ENCODE measurements around the gene CFHR4.
"Not testable (repeated sequence)": the region's sequence is repeated elsewhere in the genome, so short reads cannot be mapped to it uniquely, and the experiment has no call there.

Gene CFHR4

GRCh38 chr1:196887515-196888239 lies at the start of gene CFHR4:
Gene CFHR4 (plus strand): TSS chr1:196888052. CDS start chr1:196888151, 99 bp downstream.
- peak; percentile 3 for DNase-seq (ENCODE audit: low read depth)

GRCh38 chr1:196849613-196850492 lies 38.0 kb upstream of the CFHR4 start:
- not testable (repeated sequence) for DNase-seq (ENCODE audit: low read depth)

GRCh38 chr1:196856053-196856452 lies 31.8 kb upstream of the CFHR4 start:
- no peak for DNase-seq (ENCODE audit: low read depth)

GRCh38 chr1:196857188-196857587 lies 30.7 kb upstream of the CFHR4 start:
- DNase-seq (ENCODE audit: low read depth): no peak

DNA sequence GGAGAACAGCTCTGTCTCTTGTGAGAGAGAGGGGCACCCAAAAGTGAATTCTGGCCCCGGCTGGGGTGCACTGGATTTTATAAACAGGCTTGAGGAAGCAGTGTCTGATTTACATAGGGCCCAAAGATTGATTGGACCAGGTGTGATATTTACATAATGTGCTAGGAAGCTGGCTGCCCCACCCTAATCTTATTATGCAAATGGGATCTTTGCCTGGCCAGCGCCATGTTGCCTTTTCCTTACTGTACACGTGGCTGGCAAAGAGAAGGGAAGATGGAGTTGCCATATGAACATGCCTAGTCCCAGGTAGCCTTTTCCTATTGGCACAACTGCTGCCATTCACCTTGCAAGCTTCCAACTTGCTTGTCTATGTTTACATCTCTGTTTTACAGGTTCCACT lies 29.0 kb upstream of the CFHR4 start:
- DNase-seq (ENCODE audit: low read depth): no peak

DNA sequence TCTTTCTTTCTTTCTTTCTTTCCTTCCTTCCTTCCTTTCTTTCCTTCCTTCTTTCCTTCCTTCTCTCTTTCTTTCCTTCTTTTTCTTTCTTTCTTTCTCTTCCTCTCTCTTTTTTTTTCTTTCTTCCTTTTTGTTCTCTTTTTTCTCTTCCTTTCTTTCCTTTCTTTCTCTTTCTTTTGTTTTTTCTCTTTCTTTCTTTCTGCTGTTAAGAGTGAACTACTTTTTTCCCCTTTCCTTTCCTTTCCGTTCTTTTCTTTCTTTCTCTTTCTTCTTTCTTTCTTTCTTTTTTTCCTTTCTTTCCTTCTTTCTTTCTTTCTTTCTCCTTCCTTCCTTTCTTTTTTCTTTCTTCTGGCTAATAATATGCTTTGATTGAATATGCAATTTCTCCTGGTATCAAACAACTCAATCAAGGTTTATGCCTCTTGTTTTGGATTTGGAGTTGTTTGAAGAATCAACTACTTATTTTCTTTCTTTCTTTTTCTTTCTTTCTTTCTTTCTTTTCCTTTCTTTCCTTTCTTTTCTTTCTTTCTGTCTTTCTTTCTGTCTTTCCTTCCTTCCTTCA lies 27.4 kb upstream of the CFHR4 start:
- no peak for DNase-seq (ENCODE audit: low read depth)

DNA sequence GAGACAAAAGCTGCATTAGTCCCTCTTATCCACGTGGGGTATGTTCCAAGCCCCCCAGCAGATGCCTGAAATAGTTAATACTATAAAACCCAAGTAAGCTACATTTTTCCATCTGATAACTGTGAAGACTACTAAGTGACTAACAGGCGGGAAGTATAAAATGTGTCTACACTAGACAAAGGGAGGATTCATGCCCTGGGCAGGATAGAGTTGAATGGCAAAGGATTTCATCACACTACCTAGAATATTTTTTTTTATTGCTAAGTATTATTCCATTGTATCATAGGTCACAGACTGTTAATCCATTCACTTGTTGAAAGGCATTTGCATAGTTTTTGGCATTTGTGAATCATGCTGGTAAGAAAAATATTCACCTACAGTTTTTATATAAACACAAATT lies 26.4 kb upstream of the CFHR4 start:
- no peak for DNase-seq (ENCODE audit: low read depth)

DNA sequence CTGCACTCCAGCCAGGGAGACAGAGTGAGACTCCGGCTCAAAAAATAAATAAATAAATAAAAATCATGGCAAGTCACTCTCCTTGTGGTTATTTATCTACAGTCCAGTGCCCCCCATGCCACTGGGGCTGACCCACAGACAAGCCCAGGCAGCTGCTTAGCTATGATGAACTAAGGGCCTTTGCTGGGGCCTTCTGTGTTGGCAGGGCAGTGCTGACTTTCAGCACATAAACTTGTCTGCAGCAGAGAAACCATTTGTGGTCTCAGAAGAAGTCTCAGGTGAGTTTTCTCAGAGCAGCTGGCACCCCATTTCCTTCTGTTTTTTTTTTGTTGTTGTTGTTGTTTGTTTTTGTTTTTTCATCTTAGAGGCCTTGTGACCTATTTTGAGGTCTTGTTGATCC lies 20.9 kb upstream of the CFHR4 start:
- DNase-seq (ENCODE audit: low read depth): no peak

GRCh38 chr1:196873385-196873784 lies 14.5 kb upstream of the CFHR4 start:
- no peak for DNase-seq (ENCODE audit: low read depth)

DNA sequence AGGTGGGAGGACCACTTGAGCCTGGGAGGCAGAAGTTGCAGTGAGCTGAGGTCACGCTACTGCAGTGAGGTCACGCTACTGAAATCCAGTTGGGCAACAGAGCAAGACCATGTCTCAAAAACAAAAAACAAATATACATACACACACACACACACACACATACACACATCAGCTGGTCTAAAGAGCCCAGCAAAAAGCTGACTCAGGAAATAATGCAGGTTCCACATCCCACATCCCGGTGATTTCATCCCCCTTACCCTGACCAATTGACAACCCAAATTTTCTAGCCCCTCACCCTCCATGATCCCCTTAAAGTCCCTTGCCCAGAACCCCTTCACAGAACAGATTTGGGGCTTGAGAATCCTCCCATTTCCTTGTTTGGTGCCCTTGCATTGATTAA lies 11.9 kb upstream of the CFHR4 start:
- no peak for DNase-seq (ENCODE audit: low read depth)

DNA sequence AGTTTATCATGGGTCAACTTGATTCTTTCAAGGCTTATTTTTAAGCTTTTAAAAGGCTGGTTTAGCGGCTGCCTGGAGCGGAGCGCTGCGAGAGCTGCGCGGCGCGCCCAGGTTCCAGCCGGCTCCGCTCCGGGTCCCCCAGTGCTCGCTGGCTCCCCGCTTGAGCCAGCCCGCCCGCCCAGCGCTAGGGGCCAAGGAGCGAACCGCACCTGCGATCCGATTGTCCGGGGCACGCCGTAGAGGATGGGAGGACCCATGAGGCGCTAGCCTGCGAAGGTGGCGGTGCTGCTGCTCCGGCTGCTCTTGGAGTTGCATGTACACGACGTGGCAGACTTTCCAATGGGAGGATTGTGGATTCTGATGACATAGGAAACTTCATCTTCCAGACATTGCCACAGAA lies 9.9 kb upstream of the CFHR4 start:
- DNase-seq (ENCODE audit: low read depth): peak; percentile 3

DNA sequence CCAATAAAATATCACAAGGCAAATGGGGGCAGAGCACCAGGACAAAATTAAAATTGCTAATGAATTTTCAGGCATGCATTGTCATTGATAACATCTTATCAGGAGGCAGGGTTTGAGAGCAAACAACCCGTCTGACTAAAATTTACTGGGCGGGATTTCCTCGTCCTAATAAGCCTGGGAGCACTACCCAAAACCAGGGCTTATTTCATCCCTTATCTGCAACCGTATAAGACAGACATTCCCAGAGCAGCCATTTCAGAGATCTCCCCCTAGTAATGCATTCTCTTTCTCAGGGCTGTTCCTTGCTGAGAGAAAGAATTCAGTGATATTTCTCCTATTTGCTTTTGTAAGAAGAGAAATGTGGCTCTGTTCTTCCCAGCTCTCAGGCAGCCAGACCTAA lies 1.3 kb upstream of the CFHR4 start:
- not testable (repeated sequence) for DNase-seq (ENCODE audit: low read depth)

GRCh38 chr1:196890668-196891067 lies 2.8 kb downstream of the CFHR4 start:
- no peak for DNase-seq (ENCODE audit: low read depth)

- DNase-seq (ENCODE audit: low read depth): no peak
These were observed 3.4 kb downstream of the CFHR4 start for GRCh38 chr1:196891251-196891650.

DNA sequence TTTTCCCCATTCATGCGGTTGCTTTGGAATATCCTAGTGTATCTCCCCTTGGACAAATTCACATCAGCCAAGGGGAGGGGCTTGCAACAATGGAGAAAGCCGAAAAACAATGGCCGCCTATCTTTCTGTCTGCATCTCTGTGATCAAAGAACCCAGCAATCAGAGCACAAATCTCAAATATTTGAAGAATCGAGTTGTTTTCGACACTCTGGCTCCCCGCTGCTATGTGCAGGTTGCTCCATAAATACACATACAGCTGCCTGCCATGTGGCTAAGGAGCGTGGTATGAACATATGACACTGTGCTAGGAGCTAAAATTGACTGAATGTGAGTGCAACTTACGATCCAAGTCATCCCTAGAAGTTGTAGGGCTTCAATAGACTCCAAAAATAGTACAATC lies 8.5 kb downstream of the CFHR4 start:
- DNase-seq (ENCODE audit: low read depth): no peak

DNA sequence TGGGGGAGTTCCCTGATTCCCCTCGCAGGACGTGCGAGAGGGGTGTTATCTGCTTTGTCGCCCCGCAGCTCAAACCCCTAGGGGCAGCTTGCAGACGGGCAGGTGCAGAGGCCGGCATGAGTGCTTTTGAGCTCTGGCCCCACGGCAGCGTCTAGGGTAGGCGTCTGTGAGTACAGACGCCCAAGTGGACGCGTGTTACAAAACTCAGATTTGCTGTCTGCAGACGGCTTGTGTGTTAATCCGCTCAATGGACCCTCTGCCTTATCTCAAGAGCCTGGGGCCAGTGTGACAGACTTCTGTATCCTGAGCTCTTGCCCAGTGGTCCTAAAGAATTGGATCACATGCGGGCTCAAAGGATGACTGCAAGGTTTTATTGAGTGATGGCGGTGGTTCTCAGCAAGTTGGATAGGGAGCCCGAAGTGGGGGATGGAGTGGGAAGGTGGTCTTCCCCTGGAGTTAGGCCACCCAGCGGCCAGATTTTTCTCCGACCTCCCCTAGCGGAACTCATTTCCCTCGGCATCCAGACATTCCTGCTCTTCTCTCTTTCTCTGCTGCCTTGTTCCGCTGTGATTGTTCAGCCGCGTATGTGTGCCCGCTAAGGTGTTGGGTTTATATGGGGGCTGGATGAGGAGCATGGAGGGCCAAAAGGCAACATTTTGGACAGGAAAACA lies 9.4 kb downstream of the CFHR4 start:
- DNase-seq (ENCODE audit: low read depth): no peak

DNA sequence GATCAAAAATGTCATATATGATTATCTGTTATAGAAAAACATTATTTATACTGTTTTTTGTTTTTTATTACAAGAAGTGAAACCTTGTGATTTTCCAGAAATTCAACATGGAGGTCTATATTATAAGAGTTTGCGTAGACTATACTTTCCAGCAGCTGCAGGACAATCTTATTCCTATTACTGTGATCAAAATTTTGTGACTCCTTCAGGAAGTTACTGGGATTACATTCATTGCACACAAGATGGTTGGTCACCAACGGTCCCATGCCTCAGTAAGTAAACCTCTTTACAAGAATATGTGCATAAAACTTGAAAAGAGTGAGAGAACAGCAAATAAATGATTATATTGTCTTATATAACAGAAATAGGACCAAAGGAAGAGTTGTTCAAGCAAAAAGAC lies 14.5 kb downstream of the CFHR4 start:
- DNase-seq (ENCODE audit: low read depth): no peak

GRCh38 chr1:196910215-196910614 lies 22.4 kb downstream of the CFHR4 start:
- peak; percentile 14 for DNase-seq (ENCODE audit: low read depth)

GRCh38 chr1:196912283-196912682 lies 24.4 kb downstream of the CFHR4 start:
- not testable (repeated sequence) for DNase-seq (ENCODE audit: low read depth)

DNA sequence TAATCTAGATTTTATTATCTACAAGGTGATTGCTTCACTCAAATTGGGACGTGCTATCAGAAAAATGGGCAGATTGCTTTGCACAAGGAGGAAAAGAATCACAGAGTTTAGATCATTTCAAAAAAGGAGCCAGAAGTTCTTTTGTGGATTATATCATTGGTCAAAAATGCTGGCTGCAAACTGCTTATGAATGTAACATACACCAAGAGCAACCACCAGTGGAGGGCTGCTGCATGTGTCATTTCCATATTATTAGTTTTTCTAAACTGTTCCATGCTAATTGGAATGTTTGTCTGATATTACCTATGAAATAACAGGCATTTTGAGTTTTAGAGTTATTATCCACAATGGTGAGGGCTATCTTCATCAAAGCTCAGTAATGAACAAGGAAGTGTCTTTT lies 39.0 kb downstream of the CFHR4 start:
- DNase-seq (ENCODE audit: low read depth): peak; percentile 13

DNA sequence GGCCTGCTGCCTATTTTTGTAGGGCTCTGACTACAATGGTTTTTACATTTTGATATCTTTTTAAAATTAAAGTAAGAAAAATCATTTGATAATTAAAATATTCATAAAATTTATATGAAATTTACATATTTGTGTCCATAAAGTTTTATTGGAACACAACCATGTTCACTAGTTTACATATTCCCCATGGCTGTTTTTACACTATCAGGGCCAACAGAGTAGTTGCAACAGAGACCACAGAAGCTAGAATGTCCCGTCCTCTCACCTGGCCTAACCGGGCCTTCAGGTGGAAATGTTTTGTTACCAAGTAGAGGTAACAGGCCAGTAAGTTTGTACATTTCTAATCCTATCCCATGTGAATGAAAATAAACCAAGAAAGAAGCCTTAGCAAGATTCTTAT lies 45.0 kb downstream of the CFHR4 start:
- not testable (repeated sequence) for DNase-seq (ENCODE audit: low read depth)

DNA sequence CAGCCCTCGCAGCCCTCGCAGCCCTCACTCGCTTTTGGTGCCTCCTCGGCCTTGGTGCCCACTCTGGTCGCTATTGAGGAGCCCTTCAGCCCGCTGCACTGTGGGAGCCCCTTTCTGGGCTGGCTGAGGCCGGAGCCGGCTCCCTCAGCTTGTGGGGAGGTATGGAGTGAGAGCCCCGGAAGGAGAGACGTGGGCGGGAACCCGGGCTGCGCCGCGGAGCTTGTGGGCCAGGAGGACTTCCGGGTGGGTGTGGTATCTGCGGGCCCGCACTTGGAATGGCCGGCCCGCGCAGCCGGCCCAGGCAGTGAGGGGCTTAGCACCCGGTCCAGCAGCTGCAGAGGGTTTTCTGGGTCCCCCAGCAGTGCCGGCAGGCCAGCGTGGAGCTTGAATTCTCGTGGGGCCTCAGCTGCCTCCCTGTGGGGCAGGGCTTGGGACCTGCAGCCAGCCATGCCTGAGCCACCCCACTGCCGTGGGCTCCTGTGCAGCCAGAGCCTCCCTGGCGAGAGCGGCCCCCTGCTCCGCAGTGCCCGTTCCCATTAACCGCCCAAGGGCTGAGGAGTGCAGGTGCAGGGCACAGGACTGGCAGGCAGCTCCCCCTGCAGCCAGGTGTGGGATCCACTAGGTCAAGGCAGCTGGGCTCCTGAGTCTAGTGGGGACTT lies 45.8 kb downstream of the CFHR4 start:
- no peak for DNase-seq (ENCODE audit: low read depth)

Measured in EH (cell line).